Neural cell (in vitro differentiated cells): Measurements from ENCODE around the gene IL17D. TPM values are rescaled to one million over a fixed set of nuclear protein-coding genes. Genes with fewer than 3 reads are reported as not detected.

ENCODE experiments used
- H2AFZ ChIP-seq: fragments of 200-600, 300-800 bp; sonication (generic), shearing (Covaris generic); 2 replicates; pipeline ENCODE4 v1.6.0; 2014; ENCODE audit warnings: low read depth, mild to moderate bottlenecking, antibody characterized with exemption, low read length, moderate library complexity
- H3F3A ChIP-seq: fragments of 200-600 bp; shearing (Covaris generic); 2 replicates; pipeline ENCODE4 v1.6.1; 2016; ENCODE audit warnings: mild to moderate bottlenecking, moderate library complexity, mixed read lengths, antibody characterized with exemption, low read length; ENCODE audit not compliant: insufficient read depth, poor library complexity, severe bottlenecking
- H3K27ac ChIP-seq: fragments of 200-600, 300-800 bp; sonication (generic), shearing (Covaris generic); 2 replicates; pipeline ENCODE4 v1.5.1; 2014; ENCODE audit warnings: mild to moderate bottlenecking, low read length, moderate library complexity
- H3K27me3 ChIP-seq: fragments of 300-800, 200-600 bp; sonication (generic), shearing (Covaris generic); 2 replicates; pipeline ENCODE4 v1.6.0; 2014; ENCODE audit warnings: mild to moderate bottlenecking, low read depth, low read length, moderate library complexity; ENCODE audit not compliant: insufficient read depth
- H3K36me3 ChIP-seq: fragments of 300-800, 200-600 bp; sonication (generic), shearing (Covaris generic); 2 replicates; pipeline ENCODE4 v1.5.1; 2014; ENCODE audit warnings: mild to moderate bottlenecking, antibody characterized with exemption, low read length, moderate library complexity; ENCODE audit not compliant: insufficient read depth
- H3K4me2 ChIP-seq: fragments of 300-800, 200-600 bp; sonication (generic), shearing (Covaris generic); 2 replicates; pipeline ENCODE4 v1.6.0; 2014; ENCODE audit warnings: mild to moderate bottlenecking, low read length
- H3K4me3 ChIP-seq: fragments of 300-800, 200-600 bp; sonication (generic), shearing (Covaris generic); 2 replicates; pipeline ENCODE4 v1.5.1; 2014; ENCODE audit warnings: mild to moderate bottlenecking, low read length, moderate library complexity
- H3K79me2 ChIP-seq: fragments of 200-600 bp; shearing (Covaris generic); replicated peaks from 2 replicates; pipeline ENCODE4 v1.6.0; 2014; ENCODE audit warnings: mild to moderate bottlenecking, low read length, moderate library complexity; ENCODE audit not compliant: insufficient read depth
- H3K9ac ChIP-seq: fragments of 300-800, 200-600 bp; sonication (generic), shearing (Covaris generic); 2 replicates; pipeline ENCODE4 v1.6.1; 2016; ENCODE audit warnings: mild to moderate bottlenecking, low read length, mixed read lengths
- H3K9me2 ChIP-seq: fragments of 200-600 bp; shearing (Covaris generic); 2 replicates; pipeline ENCODE4 v1.6.1; 2016; ENCODE audit warnings: mild to moderate bottlenecking, low read length, mixed read lengths; ENCODE audit not compliant: insufficient read depth
- H3K9me3 ChIP-seq: fragments of 200-600, 300-800 bp; sonication (generic), shearing (Covaris generic); 2 replicates; pipeline ENCODE4 v1.6.1; 2016; ENCODE audit warnings: mild to moderate bottlenecking, mixed run types, low read length, moderate library complexity, mixed read lengths
- H4K20me1 ChIP-seq: fragments of 200-600 bp; shearing (Covaris generic); 2 replicates; pipeline ENCODE4 v1.6.1; 2016; ENCODE audit warnings: mild to moderate bottlenecking, mixed run types; ENCODE audit not compliant: insufficient read depth
- CTCF ChIP-seq: fragments of 450-650 bp; IDR thresholded peaks from 2 replicates; pipeline ENCODE4 v1.5.1; 2014; ENCODE audit warnings: antibody characterized with exemption, mild to moderate bottlenecking, moderate library complexity; ENCODE audit not compliant: poor library complexity, severe bottlenecking
- EP300 ChIP-seq: fragments of 450-650 bp; conservative IDR thresholded peaks from 2 replicates; pipeline ENCODE4 v1.6.1; 2014; ENCODE audit warnings: antibody characterized with exemption, mild to moderate bottlenecking, moderate library complexity; ENCODE audit not compliant: poor library complexity, severe bottlenecking
- EZH2 ChIP-seq: fragments of 200-600, 300-800 bp; shearing (Covaris generic), sonication (generic); IDR thresholded peaks from 2 replicates; pipeline ENCODE4 v1.6.1; 2014; ENCODE audit warnings: antibody characterized with exemption, low read length, borderline replicate concordance, mild to moderate bottlenecking; ENCODE audit not compliant: insufficient read depth, poor library complexity, severe bottlenecking
- MXI1 ChIP-seq: fragments of 450-650 bp; conservative IDR thresholded peaks from 2 replicates; pipeline ENCODE4 v1.6.1; 2014; ENCODE audit warnings: antibody characterized with exemption, mild to moderate bottlenecking; ENCODE audit not compliant: poor library complexity, severe bottlenecking
- POLR2AphosphoS5 ChIP-seq: IDR thresholded peaks from 2 replicates; pipeline ENCODE4 v1.6.1; 2012
- RAD21 ChIP-seq: fragments of 450-650 bp; conservative IDR thresholded peaks from 2 replicates; pipeline ENCODE4 v1.6.1; 2014; ENCODE audit warnings: antibody characterized with exemption, mild to moderate bottlenecking, moderate library complexity
- SMC3 ChIP-seq: fragments of 450-650 bp; conservative IDR thresholded peaks from 2 replicates; pipeline ENCODE4 v1.6.1; 2014; ENCODE audit warnings: antibody characterized with exemption, mild to moderate bottlenecking, moderate library complexity; ENCODE audit not compliant: poor library complexity
- TAF1 ChIP-seq: IDR thresholded peaks from 2 replicates; pipeline ENCODE4 v1.6.1; 2012; ENCODE audit warnings: low read depth
- polyA plus RNA-seq: library from polyadenylated mRNA; depleted of rRNA; stranded (reverse); fragments of >200 nt; gene quantifications from 2 replicates; pipeline ENCODE4 v1.2.3, GENCODE V29; 2014
- TF ChIP-seq, protein P1 (sequence below): IDR thresholded peaks from 2 replicates; pipeline ENCODE4 v1.6.1; 2012; ENCODE audit warnings: borderline replicate concordance

The IL17D gene
- polyA plus RNA-seq, 1 donor from 2014 or later = 14.5 TPM

DNA sequence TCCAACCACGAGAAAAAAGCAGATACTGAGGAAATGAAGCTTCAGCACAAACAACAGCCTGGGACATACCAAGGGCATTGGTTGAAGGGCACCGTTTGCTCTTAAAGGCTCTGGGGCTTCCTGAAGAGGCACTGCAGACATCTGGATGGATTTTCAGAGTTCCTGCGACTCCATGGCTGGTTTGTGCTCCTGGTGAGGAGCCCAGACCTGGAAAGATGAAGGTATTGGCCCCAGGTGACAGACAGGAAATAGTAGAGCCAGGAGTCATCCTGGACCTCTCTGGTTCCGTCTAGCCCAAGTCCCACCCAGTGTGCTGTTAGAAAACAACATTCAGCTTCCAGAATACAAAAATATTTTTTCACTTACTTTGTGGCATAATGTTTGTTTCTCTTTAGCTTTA lies 6.3 kb downstream of the IL17D start:
- H2AFZ ChIP-seq = no peak overlapping the region

GRCh38 chr13:20711301-20712044 lies 8.0 kb downstream of the IL17D start:
- Histone ChIP-seq H4K20me1 (no peaks in the 10 kb centered on the region), H3K9me2 (no peaks in the 10 kb centered on the region), H3K4me2 (no peak overlapping the region), H2AFZ (no peak overlapping the region), H3K9ac (no peak overlapping the region), H3K79me2 (no peaks in the 10 kb centered on the region), H3K27me3 (no peaks in the 10 kb centered on the region), H3F3A (no peaks in the 10 kb centered on the region), H3K9me3 (no peaks in the 10 kb centered on the region), H3K4me3 (no peak overlapping the region), H3K27ac (no peak overlapping the region), H3K36me3 (no peaks in the 10 kb centered on the region)
- TF ChIP-seq RAD21 = no peak
- TF ChIP-seq, protein P1, sequence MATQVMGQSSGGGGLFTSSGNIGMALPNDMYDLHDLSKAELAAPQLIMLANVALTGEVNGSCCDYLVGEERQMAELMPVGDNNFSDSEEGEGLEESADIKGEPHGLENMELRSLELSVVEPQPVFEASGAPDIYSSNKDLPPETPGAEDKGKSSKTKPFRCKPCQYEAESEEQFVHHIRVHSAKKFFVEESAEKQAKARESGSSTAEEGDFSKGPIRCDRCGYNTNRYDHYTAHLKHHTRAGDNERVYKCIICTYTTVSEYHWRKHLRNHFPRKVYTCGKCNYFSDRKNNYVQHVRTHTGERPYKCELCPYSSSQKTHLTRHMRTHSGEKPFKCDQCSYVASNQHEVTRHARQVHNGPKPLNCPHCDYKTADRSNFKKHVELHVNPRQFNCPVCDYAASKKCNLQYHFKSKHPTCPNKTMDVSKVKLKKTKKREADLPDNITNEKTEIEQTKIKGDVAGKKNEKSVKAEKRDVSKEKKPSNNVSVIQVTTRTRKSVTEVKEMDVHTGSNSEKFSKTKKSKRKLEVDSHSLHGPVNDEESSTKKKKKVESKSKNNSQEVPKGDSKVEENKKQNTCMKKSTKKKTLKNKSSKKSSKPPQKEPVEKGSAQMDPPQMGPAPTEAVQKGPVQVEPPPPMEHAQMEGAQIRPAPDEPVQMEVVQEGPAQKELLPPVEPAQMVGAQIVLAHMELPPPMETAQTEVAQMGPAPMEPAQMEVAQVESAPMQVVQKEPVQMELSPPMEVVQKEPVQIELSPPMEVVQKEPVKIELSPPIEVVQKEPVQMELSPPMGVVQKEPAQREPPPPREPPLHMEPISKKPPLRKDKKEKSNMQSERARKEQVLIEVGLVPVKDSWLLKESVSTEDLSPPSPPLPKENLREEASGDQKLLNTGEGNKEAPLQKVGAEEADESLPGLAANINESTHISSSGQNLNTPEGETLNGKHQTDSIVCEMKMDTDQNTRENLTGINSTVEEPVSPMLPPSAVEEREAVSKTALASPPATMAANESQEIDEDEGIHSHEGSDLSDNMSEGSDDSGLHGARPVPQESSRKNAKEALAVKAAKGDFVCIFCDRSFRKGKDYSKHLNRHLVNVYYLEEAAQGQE = no peak

More for the DNA sequence above, 6.3 kb downstream of the IL17D start:
- Histone ChIP-seq H4K20me1 (no peaks in the 10 kb centered on the region), H3K4me2 (no peak overlapping the region), H3F3A (no peaks in the 10 kb centered on the region), H3K9me3 (no peaks in the 10 kb centered on the region), H3K4me3 (no peak overlapping the region), H3K9me2 (no peaks in the 10 kb centered on the region), H3K9ac (no peak overlapping the region), H3K79me2 (no peaks in the 10 kb centered on the region), H3K27ac (no peak overlapping the region), H3K36me3 (no peaks in the 10 kb centered on the region), H3K27me3 (no peaks in the 10 kb centered on the region)
- no peak for TF ChIP-seq SMC3
- TF ChIP-seq RAD21 = no peak
- TF ChIP-seq POLR2AphosphoS5 = no peak
- TF ChIP-seq EP300 = no peak
- TF ChIP-seq CTCF = no peak
- no peak for TF ChIP-seq EZH2
- no peak for TF ChIP-seq MXI1
- TF ChIP-seq TAF1 = no peak

GRCh38 chr13:20713014-20713376 lies 9.5 kb downstream of the IL17D start:
- no peak overlapping the region for H3K4me3 ChIP-seq

More at GRCh38 chr13:20713014-20713376, 9.5 kb downstream of the IL17D start:
- TF ChIP-seq EP300 (no peak), CTCF (no peak), MXI1 (no peak)
- TF ChIP-seq, protein P1 = no peak
- no peak overlapping the region for H3K27ac ChIP-seq
- H3K4me2 ChIP-seq = no peak overlapping the region
- no peak overlapping the region for H2AFZ ChIP-seq
- H4K20me1 ChIP-seq = no peaks in the 10 kb centered on the region
- no peaks in the 10 kb centered on the region for H3K27me3 ChIP-seq
- no peaks in the 10 kb centered on the region for H3K79me2 ChIP-seq
- H3K9me2 ChIP-seq = no peaks in the 10 kb centered on the region
- H3K36me3 ChIP-seq = no peaks in the 10 kb centered on the region
- H3F3A ChIP-seq = no peaks in the 10 kb centered on the region
- no peak overlapping the region for H3K9ac ChIP-seq
- no peaks in the 10 kb centered on the region for H3K9me3 ChIP-seq
